ENCODE data around the gene ASAP3. TPM values are rescaled to one million over a fixed set of nuclear protein-coding genes. Genes with fewer than 3 reads are reported as not detected.

ASAP3 gene
- total RNA-seq, 2 experiments from 2014 or later: 0.81 to 1.2 TPM

- Mint-ChIP-seq H3K9me3 (no peaks in the 10 kb centered on the region), H3K36me3 (ENCODE audit: low read depth) (peaks cover 5% of the 10 kb centered on the region), H3K4me3 (no peak overlapping the region)
Observed at GRCh38 chr1:23514111-23514679, 30.2 kb upstream of the ASAP3 start.

GRCh38 chr1:23509896-23510295 lies 25.9 kb upstream of the ASAP3 start:
- intact Hi-C loops (cut with DNase I, micrococcal nuclease): no loop called here
- peaks cover 2% of the 10 kb centered on the region for H3K36me3 ChIP-seq (ENCODE audit: insufficient read depth, low read length)
- Mint-ChIP-seq H3K4me1 (ENCODE audit: low read depth) (no peaks in the 10 kb centered on the region), H3K27me3 (no peaks in the 10 kb centered on the region), H3K27ac (no peak overlapping the region), H3K9me3 (no peaks in the 10 kb centered on the region), H3K4me3 (no peak overlapping the region), H3K36me3 (ENCODE audit: low read depth) (no peaks in the 10 kb centered on the region)
- H3K4me3 ChIP-seq (ENCODE audit: low read length): no peak overlapping the region
- no peaks in the 10 kb centered on the region for H3K4me1 ChIP-seq (ENCODE audit: insufficient read depth, low read length)
- no peak for ATAC-seq (ENCODE audit: poor library complexity)
- no peak for TF ChIP-seq CTCF (IDR thresholded peaks at IDR 0.05)
- no peaks in the 10 kb centered on the region for H3K27me3 ChIP-seq (ENCODE audit: control insufficient read depth in 1 of 2, insufficient read depth in 2 of 2, low read length in 2 of 2)
- DNase-seq: no peak
- H3K27ac ChIP-seq (ENCODE audit: low read depth in 1 of 2, low read length in 2 of 2): no peak overlapping the region
- POLR2A ChIA-PET: no interaction called here
- CTCF ChIA-PET: no interaction called here
- no peaks in the 10 kb centered on the region for H3K9me3 ChIP-seq (ENCODE audit: control insufficient read depth in 1 of 2, insufficient read depth in 1 of 2, low read length in 2 of 2)

More at GRCh38 chr1:23514111-23514679, 30.2 kb upstream of the ASAP3 start:
- Histone ChIP-seq H3K4me3 (ENCODE audit: low read length) (no peak overlapping the region), H3K36me3 (ENCODE audit: insufficient read depth, low read length) (peaks cover 8% of the 10 kb centered on the region), H3K27ac (ENCODE audit: low read depth in 1 of 2, low read length in 2 of 2) (no peak overlapping the region), H3K27me3 (ENCODE audit: control insufficient read depth in 1 of 2, insufficient read depth in 2 of 2, low read length in 2 of 2) (no peaks in the 10 kb centered on the region), H3K4me1 (ENCODE audit: insufficient read depth, low read length) (no peaks in the 10 kb centered on the region), H3K9me3 (ENCODE audit: control insufficient read depth in 1 of 2, insufficient read depth in 1 of 2, low read length in 2 of 2) (no peaks in the 10 kb centered on the region)
- no peak for TF ChIP-seq CTCF (IDR thresholded peaks at IDR 0.05)
- Mint-ChIP-seq H3K27ac (no peak overlapping the region), H3K4me1 (ENCODE audit: low read depth) (no peaks in the 10 kb centered on the region), H3K27me3 (no peaks in the 10 kb centered on the region)
- DNase-seq (no peak), ATAC-seq (ENCODE audit: poor library complexity) (no peak)
- CTCF ChIA-PET: interaction anchor here (1.2 to 3.3 kb wide), 2 partner anchors 14 to 17 kb away, joined by 3 to 13 read pairs; no protein-coding TSS in a partner anchor
- intact Hi-C loops (cut with DNase I, micrococcal nuclease): no loop called here
- POLR2A ChIA-PET: interaction anchor here (0.6 kb wide), 2 partner anchors 9 to 25 kb away, joined by 3 read pairs; no protein-coding TSS in a partner anchor

GRCh38 chr1:23506376-23507107 lies 22.6 kb upstream of the ASAP3 start:
- no peaks in the 10 kb centered on the region for H3K4me1 ChIP-seq (ENCODE audit: insufficient read depth, low read length)
- Mint-ChIP-seq H3K27ac (no peak overlapping the region), H3K4me1 (ENCODE audit: low read depth) (no peaks in the 10 kb centered on the region), H3K27me3 (no peaks in the 10 kb centered on the region), H3K4me3 (no peak overlapping the region), H3K9me3 (no peaks in the 10 kb centered on the region), H3K36me3 (ENCODE audit: low read depth) (no peaks in the 10 kb centered on the region)
- ChIA-PET POLR2A (no interaction called here), CTCF (interaction anchor here (0.6 to 3.4 kb wide), 2 partner anchors 9 to 89 kb away, joined by 3 to 13 read pairs; no protein-coding TSS in a partner anchor)
- TF ChIP-seq CTCF (IDR thresholded peaks at IDR 0.05): no peak
- no peak for DNase-seq
- H3K4me3 ChIP-seq (ENCODE audit: low read length): no peak overlapping the region
- H3K36me3 ChIP-seq (ENCODE audit: insufficient read depth, low read length): peaks cover 2% of the 10 kb centered on the region
- H3K27me3 ChIP-seq (ENCODE audit: control insufficient read depth in 1 of 2, insufficient read depth in 2 of 2, low read length in 2 of 2): no peaks in the 10 kb centered on the region
- H3K9me3 ChIP-seq (ENCODE audit: control insufficient read depth in 1 of 2, insufficient read depth in 1 of 2, low read length in 2 of 2): no peaks in the 10 kb centered on the region
- no peak for ATAC-seq (ENCODE audit: poor library complexity)
- H3K27ac ChIP-seq (ENCODE audit: low read depth in 1 of 2, low read length in 2 of 2): no peak overlapping the region
- intact Hi-C loops (cut with DNase I, micrococcal nuclease): no loop called here

Measured in CD4-positive, alpha-beta T cell (primary cell).